GM04503 (cell line): ENCODE data around the gene PDE11A.
A peak's percentile ranks its signal among the peaks of the same experiment; 100 is the strongest.
"Not testable (repeated sequence)": the region's sequence is repeated elsewhere in the genome, so short reads cannot be mapped to it uniquely, and the experiment has no call there.

Experiments
- DNase-seq: peaks from one replicate; pipeline ENCODE4 v3.0.0-alpha.2; 2012; ENCODE audit warnings: low read depth

PDE11A gene

GRCh38 chr2:178008636-178009289 is 63.8 kb downstream of the PDE11A start:
- DNase-seq: peak; percentile 59

DNA sequence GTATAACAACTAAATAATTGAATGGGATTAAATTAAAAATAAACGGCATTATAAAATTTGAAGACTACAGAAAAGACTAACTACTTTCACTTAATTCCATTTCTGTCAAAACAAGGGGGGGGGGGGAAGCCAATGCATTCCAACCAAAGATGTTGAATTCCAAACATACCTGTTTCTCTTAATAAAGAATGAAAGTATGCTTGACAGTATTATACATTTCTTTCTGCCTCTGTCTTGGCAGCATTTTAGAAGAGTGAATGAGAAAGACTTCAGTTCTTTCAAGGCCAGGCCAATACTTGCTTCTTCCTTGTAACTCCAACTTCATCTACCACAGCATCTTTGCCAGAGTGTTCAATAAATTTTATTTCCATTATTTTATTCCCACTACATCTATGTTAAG is 65.9 kb downstream of the PDE11A start:
- no peak for DNase-seq

- DNase-seq: peak; percentile 54
Measured at GRCh38 chr2:178005756-178006155, 66.8 kb downstream of the PDE11A start.

DNA sequence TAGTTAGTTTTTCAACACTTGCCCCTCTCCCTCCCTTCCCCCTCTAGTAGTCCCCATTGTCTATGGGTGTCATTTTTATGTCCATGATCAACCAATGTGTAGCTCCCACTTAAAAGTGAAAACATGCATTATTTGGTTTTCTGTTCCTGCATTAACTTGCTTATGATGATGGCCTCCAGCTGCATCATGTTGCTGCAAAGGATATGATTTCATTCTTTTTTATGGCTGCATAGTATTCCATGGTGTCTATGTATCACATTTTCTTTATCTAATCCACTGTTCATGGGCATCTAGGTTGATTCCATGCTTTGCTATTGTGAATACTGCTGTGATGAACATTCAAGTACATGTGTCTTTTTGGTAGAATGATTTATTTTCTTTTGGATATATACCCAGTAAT is 70.5 kb downstream of the PDE11A start:
- no peak for DNase-seq

GRCh38 chr2:177998996-177999395 is 73.6 kb downstream of the PDE11A start:
- no peak for DNase-seq

GRCh38 chr2:177998006-177998405 is 74.6 kb downstream of the PDE11A start:
- DNase-seq: peak; percentile 85

DNA sequence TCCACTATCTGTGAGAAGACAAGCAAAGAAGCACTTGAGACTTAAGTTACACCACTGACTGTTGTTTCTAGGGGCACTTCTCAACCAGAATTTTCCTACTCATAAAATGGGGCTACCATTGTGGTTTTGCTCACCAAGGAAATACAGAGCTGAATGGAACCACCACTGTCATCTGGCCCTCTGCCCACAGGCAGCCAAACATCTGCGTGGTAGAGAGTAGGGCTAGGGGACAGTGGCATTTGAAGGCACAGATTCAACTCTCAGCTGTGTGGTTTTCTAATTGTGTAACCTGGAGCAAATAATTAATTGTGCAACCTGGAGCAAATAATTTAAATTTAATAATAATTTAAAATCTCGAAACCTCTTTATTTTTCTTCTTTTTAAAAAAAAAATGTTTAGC is 79.6 kb downstream of the PDE11A start:
- no peak for DNase-seq

DNA sequence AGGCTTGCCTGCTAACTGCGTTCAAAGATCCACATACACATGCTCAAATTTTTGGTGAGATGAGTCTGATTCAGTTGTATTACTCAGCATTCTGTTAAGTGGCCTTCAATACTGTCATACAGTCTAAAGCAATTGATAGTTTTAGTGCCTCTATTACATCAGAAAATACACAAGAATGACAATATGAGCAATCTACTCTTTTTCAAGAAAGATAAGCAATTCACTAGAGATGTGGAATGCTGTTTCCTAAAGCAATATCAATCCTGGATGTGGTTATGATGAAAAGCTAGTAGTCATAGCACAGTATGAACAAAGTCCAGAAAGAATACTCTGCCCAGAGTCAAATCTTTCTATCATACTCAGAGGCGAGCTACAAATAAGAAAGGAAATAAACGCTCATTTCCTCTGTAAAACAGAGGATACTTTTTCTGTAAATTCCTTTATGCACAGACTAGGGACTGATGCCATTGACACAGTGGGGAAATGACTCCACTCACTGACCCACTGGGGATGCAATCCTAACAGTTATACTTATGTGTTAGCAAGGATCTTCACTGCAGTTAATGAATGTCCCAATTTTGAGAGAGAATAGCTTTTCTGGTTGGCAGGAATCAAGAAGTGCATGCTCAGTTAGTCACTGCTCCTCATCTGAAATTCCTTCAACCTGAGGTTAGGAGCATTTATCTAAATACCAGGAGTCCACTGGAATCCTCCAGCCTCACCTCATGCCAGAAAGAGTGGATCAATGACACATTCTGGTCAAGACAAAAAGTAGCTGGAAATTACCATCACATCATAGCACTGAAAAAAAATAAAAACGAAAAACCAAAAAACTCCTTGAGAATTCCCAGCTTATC is 83.3 kb downstream of the PDE11A start:
- peak; percentile 71 for DNase-seq

DNA sequence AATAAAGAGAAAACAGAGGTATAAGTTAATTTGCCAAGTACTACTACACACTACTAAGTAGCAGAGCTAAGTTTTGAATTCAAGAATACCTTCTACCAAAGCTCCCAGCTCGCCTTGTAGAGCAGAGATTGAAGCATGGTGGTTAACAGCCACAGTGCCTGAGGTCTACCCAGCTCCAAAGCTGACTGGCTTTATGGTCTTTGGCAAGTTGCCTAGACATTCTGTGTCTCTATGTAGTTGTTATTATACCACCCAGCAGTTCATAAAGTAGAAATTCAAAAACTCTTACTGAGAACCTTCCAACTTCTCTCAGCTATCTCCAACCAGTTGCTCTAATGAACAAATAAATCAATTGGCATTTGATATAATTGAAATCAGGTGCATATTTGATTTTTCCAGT is 87.8 kb downstream of the PDE11A start:
- no peak for DNase-seq

GRCh38 chr2:177983183-177983788 is 89.3 kb downstream of the PDE11A start:
- DNase-seq: no peak

DNA sequence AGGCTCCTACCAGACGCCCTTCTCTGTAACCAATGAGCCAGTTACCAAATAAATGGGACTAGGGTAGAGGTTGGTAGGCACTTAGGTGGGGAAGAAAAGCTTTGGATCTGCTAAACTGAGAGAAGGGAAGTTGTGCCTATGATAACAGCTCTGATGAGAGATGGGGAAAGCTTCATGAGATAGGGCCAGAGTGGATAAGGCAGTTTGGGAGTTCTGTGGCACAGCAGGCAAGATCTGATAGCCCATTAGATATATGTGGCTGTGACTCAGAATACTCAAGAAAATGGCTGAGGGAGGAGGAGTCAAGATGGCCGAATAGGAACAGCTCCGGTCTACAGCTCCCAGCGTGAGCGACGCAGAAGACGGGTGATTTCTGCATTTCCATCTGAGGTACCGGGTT is 99.8 kb downstream of the PDE11A start:
- no peak for DNase-seq

DNA sequence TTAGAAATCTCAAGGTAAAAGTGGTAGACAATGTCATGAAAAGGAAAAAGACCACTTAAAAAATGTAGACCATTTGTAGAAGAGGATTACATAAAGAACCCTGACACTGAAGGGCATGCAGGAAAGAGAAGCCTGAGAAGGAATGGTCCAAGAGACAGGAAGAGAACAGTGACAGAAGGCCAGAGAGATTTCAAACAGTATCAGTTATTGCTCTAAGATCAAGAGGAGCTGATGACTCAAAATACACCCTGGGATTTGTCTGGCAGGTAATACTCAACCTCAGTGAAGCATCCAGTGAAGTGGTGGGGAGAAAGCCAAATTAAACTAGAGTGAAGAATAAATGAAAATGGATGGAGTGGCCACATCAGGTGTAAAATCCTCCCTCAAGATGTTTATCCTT is 100.5 kb downstream of the PDE11A start:
- no peak for DNase-seq

DNA sequence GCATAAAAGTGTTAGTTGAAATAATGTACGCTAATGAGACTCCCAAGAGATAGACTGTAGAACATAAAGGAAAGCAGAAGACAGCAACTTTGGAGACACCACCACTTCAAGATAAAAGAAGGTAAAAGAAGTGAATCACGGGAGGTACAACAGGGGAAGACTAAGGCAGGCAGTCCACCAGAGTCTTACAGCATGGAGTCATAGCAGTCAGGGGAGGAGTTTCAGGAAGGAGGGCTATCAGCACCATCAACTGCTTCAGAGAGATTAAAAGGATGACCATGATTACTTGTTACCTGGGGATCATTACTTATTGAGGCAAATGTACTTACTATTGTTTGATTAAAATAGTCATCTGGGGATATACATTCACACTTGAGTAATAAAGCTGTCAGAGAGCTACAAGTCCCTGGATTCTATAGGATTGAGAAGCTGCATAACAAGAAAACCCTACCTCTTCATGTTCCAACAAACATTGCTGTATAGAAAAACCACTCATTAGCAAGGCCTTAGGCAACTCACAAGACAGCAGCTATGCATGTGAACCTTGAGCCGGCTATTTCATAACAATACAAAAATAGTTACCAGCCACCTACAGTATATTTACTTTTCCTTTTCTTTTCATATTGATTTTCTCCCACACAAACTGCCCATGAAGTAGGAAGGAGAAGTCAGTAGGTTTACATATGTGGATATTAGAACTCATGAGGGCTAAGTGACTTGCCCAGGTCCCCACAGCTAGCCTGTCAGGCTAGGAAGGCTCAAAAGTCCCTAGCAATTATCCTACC is 101.7 kb downstream of the PDE11A start:
- no peak for DNase-seq

- DNase-seq: no peak
Measured at GRCh38 chr2:177964892-177965291, 107.7 kb downstream of the PDE11A start.

GRCh38 chr2:177952151-177952550 is 120.4 kb downstream of the PDE11A start:
- DNase-seq: no peak

- not testable (repeated sequence) for DNase-seq
Measured at GRCh38 chr2:177947598-177947997, 125.0 kb downstream of the PDE11A start.

DNA sequence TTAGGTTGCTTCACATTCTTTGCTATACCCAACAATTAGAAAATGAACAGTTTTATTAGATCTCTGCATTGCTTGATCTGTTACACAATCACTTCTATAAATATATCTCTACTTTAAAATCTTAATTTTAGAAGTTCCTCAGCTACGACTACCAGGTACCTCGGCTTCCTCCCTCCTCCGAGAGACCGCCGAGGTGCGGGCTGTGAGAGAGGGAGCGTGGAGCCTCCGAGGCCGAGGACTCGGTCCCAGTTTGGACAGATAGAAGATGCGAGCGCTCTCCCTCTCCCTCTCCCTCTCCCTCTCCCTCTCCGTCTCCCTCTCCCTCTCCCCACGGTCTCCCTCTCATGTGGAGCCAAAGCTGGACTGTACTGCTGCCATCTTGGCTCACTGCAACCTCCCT is 128.0 kb downstream of the PDE11A start:
- not testable (repeated sequence) for DNase-seq

- no peak for DNase-seq
Measured at GRCh38 chr2:177942731-177943130, 129.8 kb downstream of the PDE11A start.

DNA sequence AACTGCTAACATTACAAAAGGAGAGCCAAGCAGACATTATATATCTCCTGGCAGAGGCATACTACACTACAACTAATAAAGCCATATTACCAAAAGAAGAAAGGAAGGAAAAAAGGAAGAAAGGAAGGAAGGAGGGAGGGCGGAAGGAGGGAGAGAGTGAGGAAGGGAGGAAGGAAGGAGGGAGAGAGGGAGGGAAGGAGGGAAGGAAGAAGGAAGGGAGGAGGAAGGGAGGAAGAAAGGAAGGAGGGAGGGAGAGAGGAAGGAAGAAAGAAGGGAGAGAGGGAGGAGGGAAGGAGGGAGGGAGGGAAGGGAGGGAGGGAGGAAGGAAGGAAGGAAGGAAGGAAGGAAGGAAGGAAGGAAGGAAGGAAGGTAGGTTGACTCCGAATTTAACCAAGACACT is 133.4 kb downstream of the PDE11A start:
- DNase-seq: no peak

GRCh38 chr2:177930916-177931315 is 141.7 kb downstream of the PDE11A start:
- DNase-seq: no peak

DNA sequence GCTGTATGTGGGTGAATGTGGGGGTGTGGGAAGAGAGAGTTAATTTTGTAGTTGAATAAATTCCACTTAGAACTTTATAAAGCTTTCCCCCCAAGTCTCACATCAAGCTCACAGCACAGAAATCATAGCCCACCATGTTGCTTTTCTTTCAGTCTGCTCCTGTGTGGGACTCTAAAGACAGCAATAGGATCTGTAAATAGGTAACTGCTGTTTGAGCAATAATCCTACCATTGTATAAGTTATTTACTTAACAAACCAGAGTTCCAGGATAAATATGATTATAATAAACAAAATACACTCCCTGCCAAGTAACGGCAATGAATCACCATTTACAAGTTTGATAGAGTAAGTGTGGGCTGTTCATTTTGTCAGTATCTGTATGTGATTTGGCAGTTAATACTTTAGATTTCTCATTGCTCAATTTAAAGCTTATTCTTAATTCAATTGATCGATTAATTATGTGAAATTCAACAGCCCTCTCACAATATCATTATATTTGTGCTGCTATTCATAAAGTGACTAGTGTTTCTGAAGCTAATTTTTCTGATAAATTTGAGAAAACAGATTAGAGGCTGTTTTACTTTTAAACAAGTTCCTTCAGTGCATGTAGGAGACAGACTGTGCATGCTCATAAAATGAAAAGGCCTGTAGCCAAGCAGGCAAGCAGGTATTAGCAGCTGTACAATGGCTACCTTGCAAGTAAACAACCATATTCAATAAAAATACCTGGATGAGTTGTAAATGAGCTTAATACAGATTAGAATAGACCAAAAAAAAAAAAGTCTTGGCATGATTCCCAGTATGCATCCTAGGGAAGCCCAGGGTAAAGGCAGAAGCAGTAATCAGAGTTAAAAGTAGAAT is 142.7 kb downstream of the PDE11A start:
- DNase-seq: no peak
